ENCODE measurements around the gene IRF4. TPM values are rescaled to one million over a fixed set of nuclear protein-coding genes. Genes with fewer than 3 reads are reported as not detected.

The IRF4 gene
- total and polyA plus RNA-seq, 2 experiments from 2014 or later = 1.3 to 1.9 TPM

- no peak overlapping the region for H3K27ac Mint-ChIP-seq
Measured at GRCh38 chr6:354631-355280, 36.8 kb upstream of the IRF4 start.

More at GRCh38 chr6:354631-355280, 36.8 kb upstream of the IRF4 start:
- Mint-ChIP-seq H3K36me3 (ENCODE audit: low read depth) (peaks cover 27% of the 10 kb centered on the region), H3K9me3 (peaks cover 99% of the 10 kb centered on the region), H3K27me3 (ENCODE audit: insufficient read depth, low read depth, poor library complexity) (peaks cover 19% of the 10 kb centered on the region), H3K4me3 (no peak overlapping the region), H3K4me1 (peaks cover 11% of the 10 kb centered on the region)
- no peak overlapping the region for H2AFZ ChIP-seq
- peaks cover 6% of the 10 kb centered on the region; the same call in 1 of the 2 replicates for H3K36me3 ChIP-seq (ENCODE audit: insufficient read depth)
- H3K9me2 ChIP-seq (ENCODE audit: insufficient read depth) = no peaks in the 10 kb centered on the region
- H3K79me2 ChIP-seq (replicated peaks; ENCODE audit: insufficient read depth) = no peaks in the 10 kb centered on the region
- TF ChIP-seq EZH2 (IDR thresholded peaks at IDR 0.05; ENCODE audit: low read depth, unreplicated experiment) (no peak), EZH2phosphoT487 (IDR thresholded peaks at IDR 0.05; ENCODE audit: unreplicated experiment) (no peak), CTCF (conservative IDR thresholded peaks at IDR 0.05; ENCODE audit: low read depth in 2 of 2) (no peak), ZNF331 (CRISPR knock-in tag; IDR thresholded peaks at IDR 0.05; ENCODE audit: low read depth) (no peak), POLR2AphosphoS5 (IDR thresholded peaks at IDR 0.05; ENCODE audit: low read depth) (no peak), JUNB (IDR thresholded peaks at IDR 0.05; ENCODE audit: unreplicated experiment) (no peak), ETS1 (IDR thresholded peaks at IDR 0.05) (no peak), NANOG (IDR thresholded peaks at IDR 0.05; ENCODE audit: borderline replicate concordance) (no peak), ZNF462 (CRISPR knock-in tag; IDR thresholded peaks at IDR 0.05) (no peak), STAT1 (IDR thresholded peaks at IDR 0.05; ENCODE audit: unreplicated experiment) (no peak), ZNF114 (CRISPR knock-in tag; IDR thresholded peaks at IDR 0.05) (no peak), CREB1 (CRISPR knock-in tag; IDR thresholded peaks at IDR 0.05; ENCODE audit: low read depth) (no peak), REST (IDR thresholded peaks at IDR 0.05; ENCODE audit: unreplicated experiment) (no peak)
- H3K4me1 ChIP-seq (ENCODE audit: insufficient read depth) = no peaks in the 10 kb centered on the region
- ATAC-seq = no peak
- no peak overlapping the region for H3K4me2 ChIP-seq
- H3K4me3 ChIP-seq = no peak overlapping the region
- no peak overlapping the region for H3K27ac ChIP-seq (ENCODE audit: low read depth)
- H3K27me3 ChIP-seq (ENCODE audit: insufficient read depth) = no peaks in the 10 kb centered on the region
- peaks cover 3% of the 10 kb centered on the region for H4K20me1 ChIP-seq (replicated peaks; ENCODE audit: insufficient read depth)
- DNase-seq (ENCODE audit: low spot score) = no peak
- no peaks in the 10 kb centered on the region for H3F3A ChIP-seq (replicated peaks; ENCODE audit: low read depth)

Data from GM23338 (cell line).